ENCODE data around the gene PTPRN2.

GRCh38 chr7:157977717-157978496 lies 609.7 kb downstream of the PTPRN2 start:
- TF ChIP-seq CTCF (IDR thresholded peaks at IDR 0.05), result no peak
- no peak for TF ChIP-seq POLR2A (IDR thresholded peaks at IDR 0.05)
- no peak for TF ChIP-seq POLR2AphosphoS5 (IDR thresholded peaks at IDR 0.05)
